ENCODE results near the gene ZNF574.

GRCh38 chr19:42042455-42043170 is 33.4 kb upstream of the ZNF574 start:
- TF ChIP-seq CTCF (IDR thresholded peaks at IDR 0.05) = no peak
- no peak for TF ChIP-seq POLR2A (IDR thresholded peaks at IDR 0.05)
- no peak for TF ChIP-seq POLR2AphosphoS5 (IDR thresholded peaks at IDR 0.05)
- no peak for TF ChIP-seq EP300 (IDR thresholded peaks at IDR 0.05)
